PC-9 (cell line): ENCODE results near the gene ERVFRD-1. TPM values are rescaled to one million over a fixed set of nuclear protein-coding genes. Genes with fewer than 3 reads are reported as not detected.
"Not testable (repeated sequence)": the region's sequence is repeated elsewhere in the genome, so short reads cannot be mapped to it uniquely, and the experiment has no call there.

ENCODE experiments used
- BruUV-seq: library from RNA; stranded (reverse); fragments of 400-500 nt; replicated peaks from 2 replicates; lab custom pipeline; 2021; lab: Mats Ljungman, UMichigan
- CTCF ChIA-PET: fragments of 300-600 bp; sonication (Branson Sonifier 250); formaldehyde crosslinking; loops from one replicate; lab custom pipeline; 2022; ENCODE audit warnings: antibody characterized with exemption; lab: Charles Lee
- POLR2A ChIA-PET: fragments of 300-600 bp; sonication (Branson Sonifier 250); formaldehyde crosslinking; loops from one replicate; lab custom pipeline; 2022; ENCODE audit warnings: antibody characterized with exemption; ENCODE audit not compliant: unreplicated experiment; lab: Charles Lee
- DNase-seq, 2 experiments: peaks; one replicate each; pipeline versions ENCODE4 v3.0.0 to v3.0.0-alpha.2; 2015 to 2022; ENCODE audit warnings: mixed read lengths in 1 of 2
- H2AFZ ChIP-seq: fragments of 200-600 bp; sonication (generic); 2 replicates; pipeline ENCODE4 v1.8.1; 2017; ENCODE audit warnings: antibody characterized with exemption
- H3F3A ChIP-seq: fragments of 200-600 bp; sonication (generic); 2 replicates; pipeline ENCODE4 v1.8.1; 2017; ENCODE audit warnings: antibody characterized with exemption, mild to moderate bottlenecking, low read depth; ENCODE audit not compliant: insufficient read depth
- H3K27ac ChIP-seq: fragments of 200-600 bp; sonication (generic); 2 replicates; pipeline ENCODE4 v1.6.1; 2016; ENCODE audit warnings: mixed run types
- H3K27me3 ChIP-seq: fragments of 200-600 bp; sonication (generic); 2 replicates; pipeline ENCODE4 v1.6.1; 2016; ENCODE audit warnings: low read depth, mixed run types; ENCODE audit not compliant: insufficient read depth
- H3K36me3 ChIP-seq: fragments of 200-600 bp; sonication (generic); 2 replicates; pipeline ENCODE4 v1.6.1; 2016; ENCODE audit warnings: low read depth, mixed run types
- H3K4me1 ChIP-seq: fragments of 200-600 bp; sonication (generic); replicated peaks from 2 replicates; pipeline ENCODE4 v1.6.1; 2016; ENCODE audit warnings: mixed run types; ENCODE audit not compliant: insufficient read depth
- H3K4me2 ChIP-seq: fragments of 200-600 bp; sonication (generic); 2 replicates; pipeline ENCODE4 v1.6.1; 2017; ENCODE audit warnings: mixed run types
- H3K4me3 ChIP-seq: fragments of 200-600 bp; sonication (generic); 2 replicates; pipeline ENCODE4 v1.6.1; 2016; ENCODE audit warnings: mixed run types
- H3K79me2 ChIP-seq: fragments of 200-600 bp; sonication (generic); 2 replicates; pipeline ENCODE4 v1.6.1; 2017; ENCODE audit warnings: low read depth, mixed run types
- H3K9me2 ChIP-seq: fragments of 200-600 bp; sonication (generic); 2 replicates; pipeline ENCODE4 v1.8.1; 2017; ENCODE audit warnings: mild to moderate bottlenecking; ENCODE audit not compliant: insufficient read depth
- H3K9me3 ChIP-seq: fragments of 200-600 bp; sonication (generic); 2 replicates; pipeline ENCODE4 v1.8.1; 2016; ENCODE audit warnings: low read depth; ENCODE audit not compliant: insufficient read depth
- H4K20me1 ChIP-seq: fragments of 200-600 bp; sonication (generic); 2 replicates; pipeline ENCODE4 v1.8.1; 2017; ENCODE audit not compliant: insufficient read depth
- EZH2 ChIP-seq: fragments of 200-600 bp; sonication (generic); IDR thresholded peaks from 2 replicates; pipeline ENCODE4 v1.8.0; 2017; ENCODE audit warnings: antibody characterized with exemption, low read depth
- intact Hi-C: fragments of 100-400 bp; cut with micrococcal nuclease; formaldehyde crosslinking; loops from one replicate; pipeline ENCODE4 v1.10.0; 2022; ENCODE audit not compliant: unreplicated experiment
- total RNA-seq: library from RNA; stranded (reverse); gene quantifications from 2 replicates; pipeline ENCODE4 v1.2.3, GENCODE V29; 2021
- TF ChIP-seq, protein P1 (sequence below): fragments of 200-600 bp; sonication (generic); conservative IDR thresholded peaks from 2 replicates; pipeline ENCODE4 v1.6.1; 2017; ENCODE audit warnings: mixed run types, antibody characterized with exemption, mild to moderate bottlenecking, moderate library complexity

ERVFRD-1 gene
- total RNA-seq, 1 experiment from 2014 or later = not detected

DNA sequence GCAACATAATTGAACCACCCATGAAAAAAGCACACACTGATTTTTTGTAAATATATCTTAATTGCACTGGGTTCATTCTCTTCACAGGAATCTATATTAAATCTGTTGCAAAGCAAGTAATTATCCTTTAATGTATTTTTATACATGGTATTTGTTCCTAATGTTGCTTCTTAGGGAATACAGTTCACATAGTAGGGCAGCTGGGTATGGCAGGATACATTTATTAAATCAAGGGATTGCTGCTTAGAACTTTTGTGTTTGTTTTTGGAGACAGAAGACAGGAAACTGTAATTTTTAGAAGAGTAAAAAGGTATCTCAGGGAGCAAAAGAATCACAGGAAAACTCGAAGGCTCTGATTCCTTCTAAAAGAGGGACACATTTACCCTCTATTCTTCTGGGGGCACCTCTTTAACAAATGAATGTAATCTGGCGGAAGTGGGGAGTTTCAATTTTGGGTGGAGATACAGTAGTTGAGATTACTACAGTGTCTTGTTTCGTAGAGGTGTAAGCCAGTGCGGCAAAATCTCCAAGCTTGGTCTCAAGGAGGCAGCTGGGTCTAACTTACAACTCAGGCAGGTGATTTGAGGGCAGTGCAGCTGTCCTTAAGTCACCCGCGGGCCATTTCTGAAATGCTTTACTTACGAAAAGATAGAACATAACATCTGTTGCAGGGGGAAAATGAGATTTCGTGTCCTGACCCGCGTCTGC, 18.7 kb downstream of the ERVFRD-1 start:
- ChIA-PET CTCF (interaction anchor here (1.1 kb wide), 1 partner anchor 403 kb away, joined by 4 read pairs; no protein-coding TSS in a partner anchor), POLR2A (interaction anchor here (0.5 to 1.0 kb wide), 6 partner anchors 125 to 403 kb away, joined by 3 to 7 read pairs (median 5); partner anchors contain the start of gene NEDD9)
- TF ChIP-seq EZH2 = no peak
- TF ChIP-seq, protein P1, sequence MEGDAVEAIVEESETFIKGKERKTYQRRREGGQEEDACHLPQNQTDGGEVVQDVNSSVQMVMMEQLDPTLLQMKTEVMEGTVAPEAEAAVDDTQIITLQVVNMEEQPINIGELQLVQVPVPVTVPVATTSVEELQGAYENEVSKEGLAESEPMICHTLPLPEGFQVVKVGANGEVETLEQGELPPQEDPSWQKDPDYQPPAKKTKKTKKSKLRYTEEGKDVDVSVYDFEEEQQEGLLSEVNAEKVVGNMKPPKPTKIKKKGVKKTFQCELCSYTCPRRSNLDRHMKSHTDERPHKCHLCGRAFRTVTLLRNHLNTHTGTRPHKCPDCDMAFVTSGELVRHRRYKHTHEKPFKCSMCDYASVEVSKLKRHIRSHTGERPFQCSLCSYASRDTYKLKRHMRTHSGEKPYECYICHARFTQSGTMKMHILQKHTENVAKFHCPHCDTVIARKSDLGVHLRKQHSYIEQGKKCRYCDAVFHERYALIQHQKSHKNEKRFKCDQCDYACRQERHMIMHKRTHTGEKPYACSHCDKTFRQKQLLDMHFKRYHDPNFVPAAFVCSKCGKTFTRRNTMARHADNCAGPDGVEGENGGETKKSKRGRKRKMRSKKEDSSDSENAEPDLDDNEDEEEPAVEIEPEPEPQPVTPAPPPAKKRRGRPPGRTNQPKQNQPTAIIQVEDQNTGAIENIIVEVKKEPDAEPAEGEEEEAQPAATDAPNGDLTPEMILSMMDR = no peak
- Histone ChIP-seq H3K4me3 (peak overlapping the region; percentile 76), H4K20me1 (no peaks in the 10 kb centered on the region), H3K9me3 (no peaks in the 10 kb centered on the region), H3K4me2 (peak overlapping the region; percentile 95), H3K9me2 (no peaks in the 10 kb centered on the region), H3K4me1 (0 out of 2 replicates have a peak, but pooled peaks cover 8% of the 10 kb centered on the region), H2AFZ (peak overlapping the region; percentile 93), H3K36me3 (no peaks in the 10 kb centered on the region), H3K27me3 (no peaks in the 10 kb centered on the region), H3F3A (0 out of 2 replicates have a peak, but pooled peaks cover 6% of the 10 kb centered on the region), H3K27ac (peak overlapping the region; percentile 56), H3K79me2 (peaks cover 36% of the 10 kb centered on the region)
- no peak for DNase-seq
- intact Hi-C loops = loop anchor here (1.0 to 5.0 kb wide), 3 partner anchors 139 to 403 kb away; partner anchors contain the start of gene NEDD9
- TSS peak; percentile 92 for BruUV-seq

DNA sequence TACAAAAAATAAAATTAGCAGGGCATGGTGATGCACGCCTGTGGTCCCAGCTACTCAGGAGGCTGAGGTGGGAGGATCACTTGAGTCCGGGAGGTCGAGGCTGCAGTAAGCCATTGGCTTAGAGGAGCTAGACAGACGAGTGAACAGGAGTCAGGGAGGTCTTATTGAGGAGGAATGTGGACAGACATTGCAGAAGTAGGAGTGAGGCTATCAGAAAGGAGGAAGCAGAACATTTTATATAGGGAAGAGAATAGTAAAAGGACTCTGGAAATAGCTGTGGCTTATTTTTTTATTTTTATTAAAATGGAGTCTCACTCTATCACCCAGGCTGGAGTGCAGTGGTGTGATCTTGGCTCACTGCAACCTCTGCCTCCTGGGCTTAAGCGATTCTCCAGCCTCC, 20.4 kb downstream of the ERVFRD-1 start:
- intact Hi-C loops = loop anchor here (5.0 kb wide), 1 partner anchor 141 kb away; the partner anchor contains the start of gene NEDD9
- BruUV-seq, H3K4me2 ChIP-seq, POLR2A ChIA-PET, H3K9me3 ChIP-seq, H3K9me2 ChIP-seq, H3K4me3 ChIP-seq, H4K20me1 ChIP-seq, DNase-seq, H2AFZ ChIP-seq, H3K27me3 ChIP-seq, H3K36me3 ChIP-seq, H3F3A ChIP-seq, H3K4me1 ChIP-seq, H3K27ac ChIP-seq: not testable (repeated sequence)
- CTCF ChIA-PET = interaction anchor here (0.6 kb wide), 1 partner anchor 212 kb away, joined by 3 read pairs; no protein-coding TSS in a partner anchor
- H3K79me2 ChIP-seq = peaks cover 20% of the 10 kb centered on the region

DNA sequence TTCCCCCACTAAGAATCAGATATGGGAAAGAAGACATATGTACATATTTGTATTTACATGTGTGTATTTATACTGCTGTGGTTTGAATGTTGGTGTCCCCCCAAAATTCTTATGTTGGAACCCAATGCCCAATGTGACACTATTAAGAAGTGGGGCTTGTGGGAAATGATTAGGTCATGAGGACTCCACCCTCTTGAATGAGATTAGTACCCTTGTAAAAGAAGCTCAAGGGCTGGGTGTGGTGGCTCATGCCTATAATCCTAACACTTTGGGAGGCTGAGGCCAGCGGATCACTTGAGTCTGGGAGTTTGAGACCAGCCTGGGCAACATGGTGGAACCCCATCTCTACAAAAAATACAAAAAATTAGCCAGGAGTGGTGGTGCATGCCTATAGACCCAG, 21.8 kb downstream of the ERVFRD-1 start:
- Histone ChIP-seq H3K9me3 (no peaks in the 10 kb centered on the region), H3K27me3 (no peaks in the 10 kb centered on the region), H3K79me2 (peaks cover 5% of the 10 kb centered on the region), H3K4me1 (no peaks in the 10 kb centered on the region), H3K27ac (no peak overlapping the region), H3F3A (0 out of 2 replicates have a peak, but pooled peaks cover 6% of the 10 kb centered on the region), H2AFZ (no peak overlapping the region), H3K9me2 (no peaks in the 10 kb centered on the region), H3K4me2 (no peak overlapping the region), H3K36me3 (no peaks in the 10 kb centered on the region), H3K4me3 (no peak overlapping the region), H4K20me1 (no peaks in the 10 kb centered on the region)
- DNase-seq = no peak
- TF ChIP-seq, protein P1 = no peak
- TF ChIP-seq EZH2 = no peak
- POLR2A ChIA-PET = no interaction called here
- CTCF ChIA-PET = no interaction called here
- intact Hi-C loops = loop anchor here (5.0 kb wide), 1 partner anchor 143 kb away; the partner anchor contains the start of gene NEDD9
- no TSS peak for BruUV-seq

DNA sequence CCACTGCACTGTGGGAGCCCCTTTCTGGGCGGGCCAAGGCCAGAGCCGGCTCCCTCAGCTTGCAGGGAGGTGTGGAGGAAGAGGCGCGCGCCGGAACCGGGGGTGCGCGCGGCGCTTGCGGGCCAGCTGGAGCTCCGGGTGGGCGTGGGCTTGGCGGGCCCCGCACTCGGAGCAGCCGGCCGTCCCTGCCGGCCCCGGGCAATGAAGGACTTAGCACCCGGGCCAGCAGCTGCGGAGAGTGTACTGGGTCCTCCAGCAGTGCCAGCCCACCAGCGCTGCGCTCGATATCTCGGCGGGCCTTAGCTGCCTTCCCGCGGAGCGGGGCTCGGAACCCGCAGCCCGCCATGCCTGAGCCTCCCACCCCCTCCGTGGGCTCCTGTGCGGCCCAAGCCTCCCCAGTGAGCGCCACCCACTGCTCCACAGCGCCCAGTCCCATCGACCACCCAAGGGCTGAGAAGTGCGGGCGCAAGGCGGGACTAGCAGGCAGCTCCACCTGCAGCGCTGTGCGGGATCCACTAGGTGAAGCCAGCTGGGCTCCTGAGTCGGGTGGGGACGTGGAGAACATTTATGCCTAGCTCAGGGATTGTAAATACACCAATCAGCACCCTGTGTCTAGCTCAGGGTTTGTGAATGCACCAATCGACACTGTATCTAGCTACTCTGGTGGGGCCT, 24.2 kb downstream of the ERVFRD-1 start:
- POLR2A ChIA-PET, H4K20me1 ChIP-seq, H3K27me3 ChIP-seq, DNase-seq, H2AFZ ChIP-seq, H3F3A ChIP-seq, H3K36me3 ChIP-seq, H3K79me2 ChIP-seq, BruUV-seq, H3K9me3 ChIP-seq, H3K27ac ChIP-seq, H3K4me1 ChIP-seq, H3K9me2 ChIP-seq, H3K4me2 ChIP-seq, H3K4me3 ChIP-seq, intact Hi-C loops: not testable (repeated sequence)
- CTCF ChIA-PET = interaction anchor here (0.6 kb wide), 1 partner anchor 239 kb away, joined by 3 read pairs; no protein-coding TSS in a partner anchor
